ENCODE data around the gene PIGV. TPM values are rescaled to one million over a fixed set of nuclear protein-coding genes. Genes with fewer than 3 reads are reported as not detected.

PIGV gene
- polyA plus RNA-seq, 4 donors: 3.4 to 19.6 (median 8.5) TPM

- peaks cover 11 to 76% (median 33%) of the 10 kb centered on the region in 3 donors for H3K36me3 ChIP-seq (ENCODE audit: control insufficient read depth in 3 of 3, insufficient read depth in 2 of 3, low read depth in 1 of 3, low read length in 3 of 3)
- no peak overlapping the region for H3K4me3 ChIP-seq (ENCODE audit: low read depth in 1 of 3, low read length in 3 of 3)
- no peaks in the 10 kb centered on the region for H3K4me1 ChIP-seq (ENCODE audit: control insufficient read depth in 3 of 3, insufficient read depth in 2 of 3, low read depth in 1 of 3, low read length in 2 of 3)
- 57 to 73% (median 63%) methylated on average over 3 of the region's 3 CpGs for WGBS, 3 donors
- H3K27ac ChIP-seq (ENCODE audit: low read depth in 1 of 3, low read length in 2 of 3): no peak overlapping the region
- H3K27me3 ChIP-seq (ENCODE audit: control insufficient read depth in 3 of 3, insufficient read depth in 3 of 3, low read length in 3 of 3): no peaks in the 10 kb centered on the region
- FAIRE-seq (no peak), DNase-seq (no peak)
- no peaks in the 10 kb centered on the region for H3K9me3 ChIP-seq (ENCODE audit: control insufficient read depth in 2 of 2, insufficient read depth in 1 of 2, low read depth in 1 of 2, low read length in 1 of 2)
Measured at GRCh38 chr1:26761217-26761616, 26.5 kb upstream of the PIGV start.

- Histone ChIP-seq H3K27ac (ENCODE audit: low read depth in 1 of 3, low read length in 2 of 3) (no peak overlapping the region), H3K9me3 (ENCODE audit: control insufficient read depth in 2 of 2, insufficient read depth in 1 of 2, low read depth in 1 of 2, low read length in 1 of 2) (no peaks in the 10 kb centered on the region), H3K36me3 (ENCODE audit: control insufficient read depth in 3 of 3, insufficient read depth in 2 of 3, low read depth in 1 of 3, low read length in 3 of 3) (peaks cover 23 to 81% (median 61%) of the 10 kb centered on the region in 3 donors), H3K4me3 (ENCODE audit: low read depth in 1 of 3, low read length in 3 of 3) (no peak overlapping the region), H3K4me1 (ENCODE audit: control insufficient read depth in 3 of 3, insufficient read depth in 2 of 3, low read depth in 1 of 3, low read length in 2 of 3) (peaks cover 0 to 16% (median 7%) of the 10 kb centered on the region in 3 donors), H3K27me3 (ENCODE audit: control insufficient read depth in 3 of 3, insufficient read depth in 3 of 3, low read length in 3 of 3) (no peaks in the 10 kb centered on the region)
- DNase-seq (no peak), FAIRE-seq (no peak)
- 86 to 90% (median 88%) methylated on average over 4 of the region's 4 CpGs for WGBS, 3 donors
Measured at GRCh38 chr1:26767714-26768113, 20.0 kb upstream of the PIGV start.

GRCh38 chr1:26768755-26769154, 19.0 kb upstream of the PIGV start:
- Histone ChIP-seq H3K27me3 (ENCODE audit: control insufficient read depth in 3 of 3, insufficient read depth in 3 of 3, low read length in 3 of 3) (no peaks in the 10 kb centered on the region), H3K9me3 (ENCODE audit: control insufficient read depth in 2 of 2, insufficient read depth in 1 of 2, low read depth in 1 of 2, low read length in 1 of 2) (no peaks in the 10 kb centered on the region), H3K27ac (ENCODE audit: low read depth in 1 of 3, low read length in 2 of 3) (peak overlapping the region in 1 of 3 donors; percentile 6), H3K36me3 (ENCODE audit: control insufficient read depth in 3 of 3, insufficient read depth in 2 of 3, low read depth in 1 of 3, low read length in 3 of 3) (peaks cover 28 to 80% (median 60%) of the 10 kb centered on the region in 3 donors), H3K4me3 (ENCODE audit: low read depth in 1 of 3, low read length in 3 of 3) (no peak overlapping the region), H3K4me1 (ENCODE audit: control insufficient read depth in 3 of 3, insufficient read depth in 2 of 3, low read depth in 1 of 3, low read length in 2 of 3) (peaks cover 0 to 16% (median 7%) of the 10 kb centered on the region in 3 donors)
- 31 to 55% (median 43%) methylated on average over 3 of the region's 3 CpGs for WGBS, 3 donors
- FAIRE-seq (no peak), DNase-seq (no peak)

DNA sequence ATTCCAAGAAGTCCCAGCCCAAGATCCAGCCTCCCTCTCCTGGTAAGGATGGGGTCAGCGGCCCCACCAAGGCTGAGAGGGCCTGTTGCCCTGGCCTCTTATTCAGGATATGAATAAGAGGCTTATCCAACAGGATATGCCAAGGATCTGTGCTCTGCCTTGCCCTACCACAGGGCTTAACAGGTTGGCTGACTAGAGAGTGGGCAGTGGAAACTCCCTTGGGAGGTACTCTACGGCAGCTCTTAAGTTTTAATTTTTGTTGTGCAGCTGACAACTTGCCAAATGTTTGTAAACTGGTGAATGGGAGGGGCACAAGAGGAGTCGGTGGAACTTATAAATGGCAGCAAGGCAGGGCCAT, 16.5 kb upstream of the PIGV start:
- Histone ChIP-seq H3K4me1 (ENCODE audit: control insufficient read depth in 3 of 3, insufficient read depth in 2 of 3, low read depth in 1 of 3, low read length in 2 of 3) (peaks cover 0 to 16% (median 7%) of the 10 kb centered on the region in 3 donors), H3K27ac (ENCODE audit: low read depth in 1 of 3, low read length in 2 of 3) (peak overlapping the region in 2 of 3 donors; percentile 54 to 67), H3K36me3 (ENCODE audit: control insufficient read depth in 3 of 3, insufficient read depth in 2 of 3, low read depth in 1 of 3, low read length in 3 of 3) (peaks cover 32 to 80% (median 68%) of the 10 kb centered on the region in 3 donors), H3K27me3 (ENCODE audit: control insufficient read depth in 3 of 3, insufficient read depth in 3 of 3, low read length in 3 of 3) (no peaks in the 10 kb centered on the region), H3K4me3 (ENCODE audit: low read depth in 1 of 3, low read length in 3 of 3) (no peak overlapping the region), H3K9me3 (ENCODE audit: control insufficient read depth in 2 of 2, insufficient read depth in 1 of 2, low read depth in 1 of 2, low read length in 1 of 2) (no peaks in the 10 kb centered on the region)
- DNase-seq (no peak), FAIRE-seq (no peak)
- WGBS, 3 donors: 54 to 75% (median 65%) methylated on average over 3 of the region's 3 CpGs

- Histone ChIP-seq H3K27ac (ENCODE audit: low read depth in 1 of 3, low read length in 2 of 3) (peak overlapping the region in 2 of 3 donors; percentile 54 to 67), H3K4me3 (ENCODE audit: low read depth in 1 of 3, low read length in 3 of 3) (no peak overlapping the region), H3K27me3 (ENCODE audit: control insufficient read depth in 3 of 3, insufficient read depth in 3 of 3, low read length in 3 of 3) (no peaks in the 10 kb centered on the region), H3K4me1 (ENCODE audit: control insufficient read depth in 3 of 3, insufficient read depth in 2 of 3, low read depth in 1 of 3, low read length in 2 of 3) (peaks cover 0 to 16% (median 7%) of the 10 kb centered on the region in 3 donors), H3K9me3 (ENCODE audit: control insufficient read depth in 2 of 2, insufficient read depth in 1 of 2, low read depth in 1 of 2, low read length in 1 of 2) (no peaks in the 10 kb centered on the region), H3K36me3 (ENCODE audit: control insufficient read depth in 3 of 3, insufficient read depth in 2 of 3, low read depth in 1 of 3, low read length in 3 of 3) (peaks cover 27 to 79% (median 64%) of the 10 kb centered on the region in 3 donors)
- FAIRE-seq: no peak
- 78 to 100% (median 85%) methylated on average over 2 of the region's 2 CpGs for WGBS, 3 donors
- peak; percentile 34 to 73 for DNase-seq
Measured at GRCh38 chr1:26771643-26772321, 16.0 kb upstream of the PIGV start.

DNA sequence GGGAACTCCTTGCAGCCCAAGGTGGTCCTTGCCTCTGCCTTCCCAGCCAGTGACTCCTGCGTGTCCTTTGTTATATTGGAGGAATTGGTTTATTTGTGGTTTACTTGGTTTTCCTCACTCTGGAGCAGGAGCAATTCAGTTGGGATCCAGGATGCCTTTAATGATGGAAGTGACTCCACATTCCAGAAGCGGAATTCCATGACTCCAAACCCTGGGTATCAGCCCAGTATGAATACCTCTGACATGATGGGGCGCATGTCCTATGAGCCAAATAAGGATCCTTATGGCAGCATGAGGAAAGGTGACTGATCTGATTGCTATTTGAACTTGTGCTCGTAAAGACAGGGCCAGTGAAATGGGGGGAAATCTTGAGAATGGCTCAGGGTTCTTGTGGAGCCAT, 15.1 kb upstream of the PIGV start:
- Histone ChIP-seq H3K9me3 (ENCODE audit: control insufficient read depth in 2 of 2, insufficient read depth in 1 of 2, low read depth in 1 of 2, low read length in 1 of 2) (no peaks in the 10 kb centered on the region), H3K4me1 (ENCODE audit: control insufficient read depth in 3 of 3, insufficient read depth in 2 of 3, low read depth in 1 of 3, low read length in 2 of 3) (peaks cover 0 to 16% (median 7%) of the 10 kb centered on the region in 3 donors), H3K4me3 (ENCODE audit: low read depth in 1 of 3, low read length in 3 of 3) (no peak overlapping the region), H3K27me3 (ENCODE audit: control insufficient read depth in 3 of 3, insufficient read depth in 3 of 3, low read length in 3 of 3) (no peaks in the 10 kb centered on the region), H3K36me3 (ENCODE audit: control insufficient read depth in 3 of 3, insufficient read depth in 2 of 3, low read depth in 1 of 3, low read length in 3 of 3) (peaks cover 26 to 85% (median 59%) of the 10 kb centered on the region in 3 donors), H3K27ac (ENCODE audit: low read depth in 1 of 3, low read length in 2 of 3) (peak overlapping the region in 1 of 3 donors; percentile 69)
- DNase-seq (no peak), FAIRE-seq (no peak)
- whole genome bisulfite sequencing, 3 donors: 87 to 98% (median 97%) methylated on average over 4 of the region's 4 CpGs

DNA sequence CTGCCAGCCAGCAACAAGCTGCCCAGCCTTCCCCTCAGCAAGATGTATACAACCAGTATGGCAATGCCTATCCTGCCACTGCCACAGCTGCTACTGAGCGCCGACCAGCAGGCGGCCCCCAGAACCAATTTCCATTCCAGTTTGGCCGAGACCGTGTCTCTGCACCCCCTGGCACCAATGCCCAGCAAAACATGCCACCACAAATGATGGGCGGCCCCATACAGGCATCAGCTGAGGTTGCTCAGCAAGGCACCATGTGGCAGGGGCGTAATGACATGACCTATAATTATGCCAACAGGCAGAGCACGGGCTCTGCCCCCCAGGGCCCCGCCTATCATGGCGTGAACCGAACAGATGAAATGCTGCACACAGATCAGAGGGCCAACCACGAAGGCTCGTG, 13.3 kb upstream of the PIGV start:
- 95 to 97% (median 97%) methylated on average over 13 of the region's 13 CpGs for WGBS, 3 donors
- no peak for FAIRE-seq
- no peak for DNase-seq
- Histone ChIP-seq H3K9me3 (ENCODE audit: control insufficient read depth in 2 of 2, insufficient read depth in 1 of 2, low read depth in 1 of 2, low read length in 1 of 2) (no peaks in the 10 kb centered on the region), H3K27ac (ENCODE audit: low read depth in 1 of 3, low read length in 2 of 3) (no peak overlapping the region), H3K27me3 (ENCODE audit: control insufficient read depth in 3 of 3, insufficient read depth in 3 of 3, low read length in 3 of 3) (no peaks in the 10 kb centered on the region), H3K4me1 (ENCODE audit: control insufficient read depth in 3 of 3, insufficient read depth in 2 of 3, low read depth in 1 of 3, low read length in 2 of 3) (peaks cover 0 to 16% (median 7%) of the 10 kb centered on the region in 3 donors), H3K36me3 (ENCODE audit: control insufficient read depth in 3 of 3, insufficient read depth in 2 of 3, low read depth in 1 of 3, low read length in 3 of 3) (peaks cover 23 to 91% (median 53%) of the 10 kb centered on the region in 3 donors), H3K4me3 (ENCODE audit: low read depth in 1 of 3, low read length in 3 of 3) (no peak overlapping the region)

DNA sequence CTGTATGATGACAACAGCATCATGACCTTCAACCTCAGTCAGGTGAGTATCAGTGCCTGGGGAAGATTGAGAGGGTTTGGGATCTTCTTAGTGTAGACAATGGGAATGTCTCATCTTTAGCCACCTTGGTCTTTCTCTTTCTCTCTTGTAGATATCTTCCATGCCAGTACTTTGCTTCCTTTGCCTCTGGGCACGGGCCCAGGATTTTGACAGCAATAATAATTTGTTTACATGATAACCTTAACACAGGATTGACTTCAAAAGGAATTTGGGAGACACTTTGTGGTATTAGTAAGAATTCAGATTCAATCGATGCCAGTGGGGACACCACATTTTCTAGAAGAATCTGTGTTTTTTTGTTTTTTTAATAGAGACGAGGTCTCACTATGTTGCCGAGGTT, 12.1 kb upstream of the PIGV start:
- 68 to 80% (median 69%) methylated on average over 4 of the region's 4 CpGs for WGBS, 3 donors
- Histone ChIP-seq H3K27me3 (ENCODE audit: control insufficient read depth in 3 of 3, insufficient read depth in 3 of 3, low read length in 3 of 3) (no peaks in the 10 kb centered on the region), H3K4me1 (ENCODE audit: control insufficient read depth in 3 of 3, insufficient read depth in 2 of 3, low read depth in 1 of 3, low read length in 2 of 3) (peaks cover 0 to 16% (median 7%) of the 10 kb centered on the region in 3 donors), H3K4me3 (ENCODE audit: low read depth in 1 of 3, low read length in 3 of 3) (no peak overlapping the region), H3K36me3 (ENCODE audit: control insufficient read depth in 3 of 3, insufficient read depth in 2 of 3, low read depth in 1 of 3, low read length in 3 of 3) (peaks cover 23 to 92% (median 60%) of the 10 kb centered on the region in 3 donors), H3K9me3 (ENCODE audit: control insufficient read depth in 2 of 2, insufficient read depth in 1 of 2, low read depth in 1 of 2, low read length in 1 of 2) (no peaks in the 10 kb centered on the region), H3K27ac (ENCODE audit: low read depth in 1 of 3, low read length in 2 of 3) (no peak overlapping the region)
- FAIRE-seq (no peak), DNase-seq (no peak)
